ENCODE data around the gene ZBTB17. TPM values are rescaled to one million over a fixed set of nuclear protein-coding genes. Genes with fewer than 3 reads are reported as not detected.
A peak's percentile ranks its signal among the peaks of the same experiment; 100 is the strongest.

ZBTB17 gene
- total RNA-seq, 1 donor from 2014 or later, result 23.9 TPM

DNA sequence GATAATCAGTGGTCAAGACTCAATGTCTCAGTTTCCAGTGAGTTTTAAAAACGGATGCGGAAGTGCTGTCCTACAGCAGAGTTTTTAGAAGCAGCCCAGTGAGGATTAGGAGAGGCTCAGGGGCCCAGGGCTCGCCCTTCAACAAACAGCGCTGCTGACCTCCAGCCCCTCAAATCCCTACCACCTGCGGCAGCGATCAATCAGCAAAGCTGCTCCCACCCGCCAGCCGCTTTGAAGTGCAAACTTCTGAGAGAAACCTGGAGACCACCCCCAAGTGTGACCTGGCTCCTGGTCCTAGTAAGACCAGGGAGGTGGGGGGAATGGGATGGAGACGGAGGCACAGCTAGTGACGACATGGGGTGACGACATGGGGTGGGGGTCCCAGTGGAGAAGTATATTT, 14.4 kb downstream of the ZBTB17 start:
- Mint-ChIP-seq H3K27me3 (ENCODE audit: low read depth) (no peaks in the 10 kb centered on the region), H3K27ac (ENCODE audit: unreplicated experiment) (no peak overlapping the region), H3K4me1 (ENCODE audit: low read depth) (peaks cover 54% of the 10 kb centered on the region), H3K4me3 (ENCODE audit: unreplicated experiment) (no peak overlapping the region), H3K36me3 (ENCODE audit: low read depth) (no peaks in the 10 kb centered on the region), H3K9me3 (ENCODE audit: low read depth) (no peaks in the 10 kb centered on the region)
- TF ChIP-seq, protein P1, sequence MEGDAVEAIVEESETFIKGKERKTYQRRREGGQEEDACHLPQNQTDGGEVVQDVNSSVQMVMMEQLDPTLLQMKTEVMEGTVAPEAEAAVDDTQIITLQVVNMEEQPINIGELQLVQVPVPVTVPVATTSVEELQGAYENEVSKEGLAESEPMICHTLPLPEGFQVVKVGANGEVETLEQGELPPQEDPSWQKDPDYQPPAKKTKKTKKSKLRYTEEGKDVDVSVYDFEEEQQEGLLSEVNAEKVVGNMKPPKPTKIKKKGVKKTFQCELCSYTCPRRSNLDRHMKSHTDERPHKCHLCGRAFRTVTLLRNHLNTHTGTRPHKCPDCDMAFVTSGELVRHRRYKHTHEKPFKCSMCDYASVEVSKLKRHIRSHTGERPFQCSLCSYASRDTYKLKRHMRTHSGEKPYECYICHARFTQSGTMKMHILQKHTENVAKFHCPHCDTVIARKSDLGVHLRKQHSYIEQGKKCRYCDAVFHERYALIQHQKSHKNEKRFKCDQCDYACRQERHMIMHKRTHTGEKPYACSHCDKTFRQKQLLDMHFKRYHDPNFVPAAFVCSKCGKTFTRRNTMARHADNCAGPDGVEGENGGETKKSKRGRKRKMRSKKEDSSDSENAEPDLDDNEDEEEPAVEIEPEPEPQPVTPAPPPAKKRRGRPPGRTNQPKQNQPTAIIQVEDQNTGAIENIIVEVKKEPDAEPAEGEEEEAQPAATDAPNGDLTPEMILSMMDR (IDR thresholded peaks at IDR 0.05), result no peak
- DNase-seq (ENCODE audit: low spot score), result no peak

DNA sequence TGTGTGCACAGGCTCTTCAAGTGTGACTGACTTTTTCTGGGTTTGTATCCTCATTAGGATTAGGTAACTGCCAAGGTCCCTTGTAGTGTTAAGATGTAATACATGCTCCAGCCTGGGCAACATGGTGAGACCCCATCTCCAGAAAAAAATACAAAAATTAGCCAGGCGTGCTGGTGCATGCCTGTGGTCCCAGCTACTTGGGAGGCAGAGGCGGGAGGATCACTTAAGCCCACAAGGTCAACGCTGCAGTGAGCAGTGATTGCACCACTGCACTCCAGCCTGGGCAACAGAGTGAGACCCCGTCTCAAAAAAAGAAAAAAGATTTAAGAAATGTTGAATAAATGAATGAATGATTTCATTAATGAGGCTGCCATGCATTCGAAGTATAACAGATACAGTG, 15.1 kb downstream of the ZBTB17 start:
- no peak for DNase-seq (ENCODE audit: low spot score)
- Mint-ChIP-seq H3K27me3 (ENCODE audit: low read depth) (no peaks in the 10 kb centered on the region), H3K36me3 (ENCODE audit: low read depth) (no peaks in the 10 kb centered on the region), H3K27ac (ENCODE audit: unreplicated experiment) (no peak overlapping the region), H3K9me3 (ENCODE audit: low read depth) (no peaks in the 10 kb centered on the region), H3K4me1 (ENCODE audit: low read depth) (peaks cover 54% of the 10 kb centered on the region), H3K4me3 (ENCODE audit: unreplicated experiment) (no peak overlapping the region)
- TF ChIP-seq, protein P1 (IDR thresholded peaks at IDR 0.05), result no peak

DNA sequence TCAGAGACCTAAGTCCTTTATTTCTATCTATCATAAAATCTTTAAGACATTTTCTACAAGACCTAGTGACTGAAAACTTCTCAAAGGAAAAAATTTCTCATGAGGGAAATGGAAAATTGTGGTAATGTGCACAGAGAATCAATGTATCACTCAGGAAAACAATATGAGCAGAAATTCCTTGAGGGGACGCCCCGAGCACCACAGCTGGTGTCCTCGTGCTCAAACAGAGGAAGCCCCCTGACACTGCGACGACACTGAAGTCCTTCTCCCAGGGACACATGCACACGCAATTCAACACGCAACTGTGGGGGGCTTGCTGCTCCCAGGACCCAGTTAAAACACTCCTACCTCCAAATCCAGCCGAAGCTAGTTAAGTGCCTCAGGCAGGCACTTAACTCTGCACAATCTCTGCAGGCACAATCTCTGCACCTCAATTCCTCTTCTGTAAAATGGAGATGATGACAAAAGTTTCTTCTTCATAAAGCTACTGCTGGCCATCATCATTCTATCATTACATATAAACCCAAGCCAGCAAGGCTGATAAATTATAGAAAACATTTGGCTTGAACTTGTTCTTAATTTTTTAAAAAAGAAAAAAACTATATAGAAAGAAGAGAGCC, 16.0 kb downstream of the ZBTB17 start:
- Mint-ChIP-seq H3K27me3 (ENCODE audit: low read depth) (no peaks in the 10 kb centered on the region), H3K9me3 (ENCODE audit: low read depth) (no peaks in the 10 kb centered on the region), H3K4me1 (ENCODE audit: low read depth) (peaks cover 53% of the 10 kb centered on the region), H3K4me3 (ENCODE audit: unreplicated experiment) (no peak overlapping the region), H3K27ac (ENCODE audit: unreplicated experiment) (no peak overlapping the region), H3K36me3 (ENCODE audit: low read depth) (no peaks in the 10 kb centered on the region)
- DNase-seq (ENCODE audit: low spot score), result no peak
- TF ChIP-seq, protein P1 (IDR thresholded peaks at IDR 0.05), result no peak

DNA sequence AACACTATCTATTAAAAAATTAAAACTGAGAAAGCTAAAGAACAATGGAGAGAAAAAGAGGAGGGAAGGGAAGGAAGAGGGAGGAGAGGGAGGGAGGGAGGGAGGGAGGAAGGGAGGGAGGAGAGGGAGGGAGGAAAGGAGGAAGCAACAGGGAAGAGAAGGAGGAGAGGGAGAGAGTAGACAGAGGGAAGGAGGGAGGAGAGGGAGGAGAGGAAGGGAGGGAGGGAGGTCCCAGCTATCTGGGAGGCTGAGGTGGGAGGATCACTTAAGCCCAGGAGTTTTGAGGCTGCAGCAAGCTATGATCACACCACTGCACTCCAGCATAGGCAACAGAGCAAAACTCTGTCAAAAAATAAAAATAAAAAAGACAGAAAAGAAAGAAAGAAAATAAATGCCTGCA, 16.5 kb downstream of the ZBTB17 start:
- Mint-ChIP-seq H3K36me3 (ENCODE audit: low read depth) (no peaks in the 10 kb centered on the region), H3K4me1 (ENCODE audit: low read depth) (peaks cover 51% of the 10 kb centered on the region), H3K4me3 (ENCODE audit: unreplicated experiment) (no peak overlapping the region), H3K27ac (ENCODE audit: unreplicated experiment) (no peak overlapping the region), H3K27me3 (ENCODE audit: low read depth) (no peaks in the 10 kb centered on the region), H3K9me3 (ENCODE audit: low read depth) (no peaks in the 10 kb centered on the region)
- DNase-seq (ENCODE audit: low spot score), result no peak
- TF ChIP-seq, protein P1 (IDR thresholded peaks at IDR 0.05), result no peak

DNA sequence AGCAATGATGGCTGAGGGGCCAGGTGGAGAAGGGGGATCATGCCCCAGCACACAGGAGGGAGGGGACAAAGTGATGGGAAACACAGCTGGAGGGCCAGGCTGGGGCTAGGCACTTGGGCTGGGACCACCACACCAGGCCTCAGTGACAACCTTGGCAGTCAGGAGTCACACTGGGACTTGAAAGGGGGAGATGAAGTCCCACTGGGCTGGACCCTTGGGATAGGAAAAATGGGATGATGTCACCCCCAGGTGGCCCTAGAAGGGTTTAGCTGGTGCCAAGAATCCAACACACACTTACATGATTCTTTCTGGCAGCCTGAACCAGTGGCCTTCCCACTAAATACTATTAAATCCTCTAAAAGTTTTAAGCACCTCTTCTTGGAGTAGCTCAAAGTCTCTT, 17.1 kb downstream of the ZBTB17 start:
- Mint-ChIP-seq H3K36me3 (ENCODE audit: low read depth) (no peaks in the 10 kb centered on the region), H3K27ac (ENCODE audit: unreplicated experiment) (no peak overlapping the region), H3K9me3 (ENCODE audit: low read depth) (no peaks in the 10 kb centered on the region), H3K4me1 (ENCODE audit: low read depth) (peaks cover 48% of the 10 kb centered on the region), H3K4me3 (ENCODE audit: unreplicated experiment) (no peak overlapping the region), H3K27me3 (ENCODE audit: low read depth) (no peaks in the 10 kb centered on the region)
- TF ChIP-seq, protein P1 (IDR thresholded peaks at IDR 0.05), result peak; percentile 51
- DNase-seq (ENCODE audit: low spot score), result no peak

Measured in chondrocyte (in vitro differentiated cells).